ENCODE data around the gene PBX4.

DNA sequence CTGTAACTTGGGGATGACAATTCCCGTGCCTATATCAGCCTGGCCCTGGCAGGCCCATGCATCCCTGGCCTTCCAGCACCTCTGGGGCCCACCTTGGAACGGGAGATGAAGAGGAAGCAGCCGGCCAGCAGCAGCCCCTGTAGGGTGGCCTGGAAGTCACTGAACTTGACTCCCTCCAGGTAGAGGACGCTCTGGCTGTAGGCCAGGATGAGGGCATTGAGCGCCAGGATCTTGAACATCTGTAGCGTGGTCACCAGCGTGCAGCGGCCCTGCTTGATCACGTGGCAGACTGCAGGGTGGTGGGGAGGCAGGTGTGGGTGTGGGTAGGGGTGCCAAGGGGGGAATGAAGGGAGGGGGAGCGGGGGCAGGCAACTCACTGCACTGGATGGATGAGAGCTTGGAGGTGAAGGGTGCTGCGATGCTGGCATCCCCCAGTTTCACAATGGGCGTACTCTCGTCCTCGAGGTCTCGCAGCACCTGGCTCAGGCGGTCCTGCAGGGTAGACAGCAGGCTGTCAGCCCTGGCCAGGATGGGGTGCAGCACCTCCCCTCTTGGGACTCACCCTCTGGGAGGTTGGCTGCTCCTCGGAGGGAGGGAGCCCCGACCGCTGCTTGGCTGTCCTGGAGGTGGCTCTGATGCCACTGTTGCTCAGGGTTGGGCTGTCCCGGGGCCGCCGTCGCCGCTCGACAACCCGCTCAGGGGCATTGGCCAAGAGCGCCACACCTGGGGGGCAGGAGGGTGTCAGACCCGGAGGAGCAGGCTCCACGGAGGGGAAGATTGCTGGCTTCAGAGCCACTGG is 28.7 kb upstream of the PBX4 start:
- TF ChIP-seq, protein P1, sequence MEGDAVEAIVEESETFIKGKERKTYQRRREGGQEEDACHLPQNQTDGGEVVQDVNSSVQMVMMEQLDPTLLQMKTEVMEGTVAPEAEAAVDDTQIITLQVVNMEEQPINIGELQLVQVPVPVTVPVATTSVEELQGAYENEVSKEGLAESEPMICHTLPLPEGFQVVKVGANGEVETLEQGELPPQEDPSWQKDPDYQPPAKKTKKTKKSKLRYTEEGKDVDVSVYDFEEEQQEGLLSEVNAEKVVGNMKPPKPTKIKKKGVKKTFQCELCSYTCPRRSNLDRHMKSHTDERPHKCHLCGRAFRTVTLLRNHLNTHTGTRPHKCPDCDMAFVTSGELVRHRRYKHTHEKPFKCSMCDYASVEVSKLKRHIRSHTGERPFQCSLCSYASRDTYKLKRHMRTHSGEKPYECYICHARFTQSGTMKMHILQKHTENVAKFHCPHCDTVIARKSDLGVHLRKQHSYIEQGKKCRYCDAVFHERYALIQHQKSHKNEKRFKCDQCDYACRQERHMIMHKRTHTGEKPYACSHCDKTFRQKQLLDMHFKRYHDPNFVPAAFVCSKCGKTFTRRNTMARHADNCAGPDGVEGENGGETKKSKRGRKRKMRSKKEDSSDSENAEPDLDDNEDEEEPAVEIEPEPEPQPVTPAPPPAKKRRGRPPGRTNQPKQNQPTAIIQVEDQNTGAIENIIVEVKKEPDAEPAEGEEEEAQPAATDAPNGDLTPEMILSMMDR (IDR thresholded peaks at IDR 0.05): no peak
- TF ChIP-seq ZFX (IDR thresholded peaks at IDR 0.05; ENCODE audit: borderline replicate concordance): no peak
